Measurements from ENCODE around the gene BPIFB1.

BPIFB1 gene

GRCh38 chr20:33301192-33301930 is 18.3 kb downstream of the BPIFB1 start:
- no peak for DNase-seq

GRCh38 chr20:33303595-33303994 is 20.6 kb downstream of the BPIFB1 start:
- DNase-seq, result no peak

- DNase-seq, result no peak
These were observed 21.0 kb downstream of the BPIFB1 start for GRCh38 chr20:33304046-33304445.

- no peak for DNase-seq
These were observed 22.6 kb downstream of the BPIFB1 start for GRCh38 chr20:33305589-33306057.

DNA sequence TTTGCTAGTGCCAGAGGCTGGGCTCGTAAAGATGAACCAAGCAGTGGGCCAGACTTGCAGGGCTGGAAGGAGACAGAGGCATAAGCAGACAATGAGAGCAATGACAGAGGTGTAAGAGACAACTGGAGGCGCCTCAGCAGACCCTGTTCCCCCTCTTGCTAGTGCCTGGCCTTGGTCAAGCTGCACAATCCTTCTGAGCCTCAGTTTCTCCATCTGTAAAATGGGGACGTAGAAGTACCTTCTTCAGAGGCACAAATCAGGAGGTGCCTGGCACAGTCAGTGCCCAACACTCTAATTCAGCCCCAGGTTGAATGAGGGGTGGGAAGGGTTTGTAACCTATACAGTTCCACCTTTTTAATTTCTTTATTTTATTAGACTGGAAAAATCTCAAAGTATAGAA is 23.2 kb downstream of the BPIFB1 start:
- DNase-seq, result no peak

DNA sequence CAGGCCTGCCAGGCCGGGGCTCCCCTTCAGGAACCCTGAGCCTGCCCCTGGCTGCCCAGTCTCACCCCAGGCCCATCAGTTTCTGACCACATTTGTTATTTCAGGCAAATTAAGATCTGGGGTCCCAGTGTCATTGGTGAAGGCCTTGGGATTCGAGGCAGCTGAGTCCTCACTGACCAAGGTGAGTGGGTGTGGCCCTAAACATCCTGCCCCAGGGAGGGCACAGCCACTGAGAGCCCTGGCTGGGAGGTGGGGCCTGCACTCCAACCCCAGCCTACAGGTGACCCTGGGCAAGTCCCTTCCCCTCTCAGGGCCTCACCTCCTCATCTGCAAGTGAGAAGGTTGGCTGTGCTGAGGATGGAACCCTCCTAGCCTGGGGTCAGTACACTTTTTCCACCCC is 23.8 kb downstream of the BPIFB1 start:
- no peak for DNase-seq

DNA sequence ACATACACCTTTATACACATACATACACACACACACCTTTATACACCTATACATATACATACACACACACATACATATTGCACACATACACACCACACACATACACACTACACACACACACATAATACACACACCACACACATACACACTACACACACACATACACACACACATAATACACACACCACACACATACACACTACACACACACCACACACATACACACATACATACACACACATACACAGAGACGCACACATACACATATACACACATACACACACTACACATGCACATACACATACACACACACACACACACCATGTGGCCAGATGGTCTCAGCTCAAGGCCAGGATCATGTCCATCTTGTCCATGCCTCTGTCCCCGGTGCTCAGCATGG is 25.7 kb downstream of the BPIFB1 start:
- DNase-seq, result no peak

GRCh38 chr20:33309631-33310030 is 26.6 kb downstream of the BPIFB1 start:
- no peak for DNase-seq

DNA sequence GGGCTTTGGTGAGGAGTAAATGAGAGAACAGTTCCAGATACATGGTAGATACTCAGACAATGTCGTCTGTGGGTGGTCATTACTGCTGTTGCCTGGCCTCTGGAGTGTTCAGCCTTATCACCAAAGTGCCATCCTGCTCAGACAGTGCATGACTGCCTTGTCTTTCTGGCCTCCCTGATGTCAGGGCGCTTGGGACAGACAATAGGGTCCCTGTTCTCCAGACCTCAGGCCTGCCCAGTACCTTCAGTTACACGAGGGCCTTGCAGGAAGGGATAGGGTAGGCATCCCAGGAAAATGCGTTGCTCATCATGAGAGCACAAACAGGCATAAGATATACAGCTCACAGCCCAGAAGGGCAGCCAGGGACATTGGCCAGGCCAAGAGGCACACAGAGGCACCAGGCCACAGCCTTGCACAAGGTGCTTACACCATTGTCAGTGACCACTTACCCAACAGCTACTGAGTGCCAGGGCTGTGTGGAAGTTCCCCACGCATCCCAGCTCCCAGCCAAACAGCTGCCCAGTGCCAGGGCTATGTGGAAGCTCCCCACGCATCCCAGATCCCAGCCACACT is 27.4 kb downstream of the BPIFB1 start:
- no peak for DNase-seq

DNA sequence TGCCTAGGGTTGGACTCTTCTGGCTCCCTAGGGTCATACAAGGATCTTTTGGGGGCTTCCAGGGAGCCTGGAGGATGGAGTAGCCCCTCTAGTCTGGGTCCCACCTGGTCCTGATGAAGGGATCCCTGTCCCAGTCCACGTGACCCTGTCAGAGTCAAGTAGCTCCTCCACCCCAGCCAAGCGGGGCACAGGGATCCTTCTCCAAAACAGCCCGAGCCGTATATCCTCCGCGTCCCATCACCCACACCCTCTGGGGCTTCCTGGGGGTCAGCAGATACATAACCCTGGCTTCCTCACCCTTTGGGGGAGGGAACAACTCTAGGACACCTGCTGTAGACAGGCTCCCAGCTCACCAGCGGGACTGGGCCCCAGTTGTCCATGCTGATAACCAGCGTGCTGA is 28.0 kb downstream of the BPIFB1 start:
- no peak for DNase-seq

GRCh38 chr20:33311996-33312395 is 29.0 kb downstream of the BPIFB1 start:
- DNase-seq, result no peak

GRCh38 chr20:33312583-33312982 is 29.6 kb downstream of the BPIFB1 start:
- no peak for DNase-seq

GRCh38 chr20:33313686-33314314 is 30.8 kb downstream of the BPIFB1 start:
- DNase-seq, result no peak

DNA sequence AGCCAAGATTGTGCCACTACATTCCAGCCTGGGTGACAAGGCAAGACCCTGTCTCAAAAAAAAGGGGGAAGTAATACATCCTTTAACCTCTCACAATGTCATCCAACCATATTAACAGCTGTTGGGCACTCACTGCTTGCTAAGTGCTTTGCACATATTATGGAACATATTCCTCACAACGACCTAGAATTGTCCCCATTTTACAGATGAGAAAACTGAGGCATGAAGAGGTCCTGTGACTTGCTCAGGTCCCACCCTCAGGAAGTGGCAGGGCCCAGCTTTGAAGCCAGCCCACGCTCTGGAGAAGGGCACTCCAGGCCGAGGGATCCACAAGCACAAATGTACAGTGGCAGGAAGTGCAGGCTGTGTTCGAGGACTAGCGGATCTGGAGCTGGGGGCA is 33.3 kb downstream of the BPIFB1 start:
- DNase-seq, result no peak

DNA sequence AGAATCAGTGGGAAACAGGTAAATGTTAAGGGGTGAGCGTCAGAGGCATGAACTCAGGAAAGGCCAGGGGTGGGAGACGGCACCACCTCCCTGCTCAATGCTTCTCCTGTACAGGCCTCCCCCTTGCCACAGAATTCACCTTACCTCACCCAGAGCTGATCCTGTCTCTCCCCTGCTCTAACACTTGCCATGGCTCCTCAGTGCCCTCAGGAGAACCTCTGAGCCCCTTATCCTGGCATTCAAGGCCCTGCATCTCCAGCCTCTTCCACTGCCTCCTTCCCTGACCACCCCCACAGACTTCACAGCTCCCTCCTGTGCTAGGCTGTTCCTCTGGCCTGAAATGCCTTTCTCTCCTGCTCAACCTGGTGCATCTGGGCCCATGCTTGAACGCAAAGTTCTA is 33.9 kb downstream of the BPIFB1 start:
- DNase-seq, result no peak

- DNase-seq, result no peak
These were observed 34.5 kb downstream of the BPIFB1 start for GRCh38 chr20:33317424-33318095.

DNA sequence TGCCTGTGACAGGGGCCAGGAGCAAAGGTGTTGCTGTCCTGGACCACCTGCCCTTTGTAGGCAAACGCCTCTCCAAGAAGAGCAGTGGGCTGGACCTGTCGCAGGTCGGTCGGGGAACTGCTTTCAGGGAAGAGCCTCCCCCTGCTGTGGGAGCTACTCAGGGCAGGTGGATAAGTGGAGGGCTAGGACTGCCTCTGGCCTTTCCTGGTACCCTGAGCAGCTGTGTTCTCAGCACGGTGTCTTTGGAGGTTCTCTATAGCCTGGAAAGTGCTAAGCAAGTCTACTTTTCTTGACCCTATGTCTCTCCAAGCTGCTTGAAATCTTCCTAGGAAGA is 35.0 kb downstream of the BPIFB1 start:
- DNase-seq, result no peak

DNA sequence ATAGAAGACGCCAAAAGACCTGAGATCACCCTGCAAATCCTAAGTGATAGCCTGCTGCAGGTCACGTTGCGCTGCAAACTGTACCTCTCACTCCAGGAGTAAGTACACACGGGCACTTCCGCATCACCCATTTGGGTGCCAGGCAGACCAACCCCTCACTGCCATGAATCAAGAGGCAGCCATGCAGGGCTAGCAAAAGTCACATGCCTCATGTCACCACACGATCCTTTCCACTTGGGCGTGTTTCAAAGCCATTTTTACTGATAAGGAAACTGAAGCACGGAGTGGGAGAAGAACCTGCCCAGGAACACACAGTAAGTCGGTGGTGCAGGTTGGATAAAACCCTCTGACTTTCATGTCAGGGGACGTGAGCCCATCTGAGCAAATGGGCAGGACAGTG is 37.0 kb downstream of the BPIFB1 start:
- no peak for DNase-seq

DNA sequence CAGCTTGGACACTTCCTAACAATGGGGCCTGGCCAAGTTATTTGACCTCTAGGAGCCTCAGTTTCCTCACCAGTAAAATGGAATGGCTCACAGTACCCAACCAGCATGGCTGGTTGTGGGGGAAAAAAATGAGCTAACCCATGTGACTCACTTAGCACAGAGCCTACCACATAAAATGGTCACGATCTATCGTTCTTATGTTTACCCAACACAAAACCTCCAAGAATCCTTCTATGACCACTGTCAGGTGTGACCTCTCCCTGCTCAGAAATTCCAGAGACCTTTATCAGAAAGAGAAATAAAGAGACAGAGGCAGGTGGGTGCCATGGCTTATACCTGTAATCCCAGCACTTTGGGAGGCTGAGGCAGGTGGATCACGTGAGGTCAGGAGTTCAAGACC is 39.4 kb downstream of the BPIFB1 start:
- DNase-seq, result no peak

DNA sequence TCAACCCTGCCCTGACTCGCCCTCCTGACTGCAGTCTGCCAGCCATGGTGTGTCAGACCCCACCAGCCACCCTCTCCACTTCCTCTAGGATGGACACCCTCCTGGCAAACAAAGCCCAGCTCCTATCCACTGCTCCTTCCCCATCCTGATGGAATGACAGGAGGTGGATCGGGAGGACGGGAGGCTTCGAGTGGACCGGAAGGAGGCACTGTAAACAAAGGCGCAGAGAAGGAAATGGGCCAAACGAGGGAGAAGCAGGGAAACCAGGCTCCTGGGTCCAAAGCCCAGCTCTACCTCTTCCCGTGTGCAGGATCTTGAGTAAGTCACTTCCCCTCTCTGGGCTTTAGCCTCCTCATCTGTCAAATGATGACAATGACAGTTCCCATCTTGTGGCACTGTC is 40.2 kb downstream of the BPIFB1 start:
- DNase-seq, result no peak

DNA sequence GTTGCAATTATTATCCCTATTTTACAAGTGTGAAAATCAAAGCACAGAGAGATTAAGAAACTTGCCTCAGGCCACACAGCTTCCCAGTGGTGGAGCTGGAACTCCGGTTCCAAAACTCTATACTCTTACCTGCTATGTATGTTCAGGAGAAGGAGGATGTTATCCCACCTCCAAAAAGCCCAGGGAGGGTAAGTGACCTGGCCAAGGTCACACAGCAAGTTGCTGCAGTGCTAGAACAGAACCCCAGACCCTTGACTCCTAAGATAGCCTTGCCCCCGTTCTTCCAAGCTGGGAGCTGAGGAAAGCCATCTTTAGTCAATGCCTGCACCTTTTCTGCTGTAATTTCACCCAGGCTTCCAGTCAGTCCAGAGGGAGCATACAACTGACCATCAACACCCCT is 42.3 kb downstream of the BPIFB1 start:
- DNase-seq, result no peak

GRCh38 chr20:33328157-33329137 is 45.4 kb downstream of the BPIFB1 start:
- no peak for DNase-seq
